Suprapubic skin (tissue), 4 donors: ENCODE measurements around the gene GAST.

ENCODE experiments used
- EP300 ChIP-seq: sonication (generic); formaldehyde crosslinking; IDR thresholded peaks from one replicate; pipeline ENCODE4 v1.6.1; 2017; ENCODE audit warnings: antibody characterized with exemption
- POLR2AphosphoS5 ChIP-seq, 3 donors: sonication (generic); formaldehyde crosslinking; IDR thresholded peaks; one replicate each; pipeline ENCODE4 v1.6.1; 2017; ENCODE audit warnings: antibody characterized with exemption in 3 of 3
- TF ChIP-seq, protein P1 (sequence below), 2 donors: fragments of 200-600 bp in 1 of 2; fragments of 450-650 bp in 1 of 2; sonication (generic) in 1 of 2; IDR thresholded peaks; one replicate each; pipeline ENCODE4 v1.5.1; 2016 to 2019; ENCODE audit warnings: antibody characterized with exemption in 2 of 2, mild to moderate bottlenecking in 1 of 2, moderate library complexity in 1 of 2

DNA sequence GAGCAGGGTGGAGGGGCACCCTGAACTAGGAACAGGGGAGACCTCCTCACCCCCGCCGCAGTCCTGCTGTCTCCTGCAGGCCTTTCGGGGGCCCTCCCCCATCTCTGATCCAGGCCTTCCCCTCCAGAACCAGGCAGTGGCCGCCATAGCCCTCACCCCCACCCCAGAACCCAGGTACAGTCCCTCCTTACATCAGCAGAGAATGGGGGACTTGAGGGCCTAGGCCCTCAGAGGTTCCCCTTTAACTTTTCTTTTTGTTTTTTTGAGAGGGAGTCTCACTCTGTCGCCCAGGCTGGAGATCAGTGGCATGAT lies 26.6 kb downstream of the GAST start:
- TF ChIP-seq, protein P1, sequence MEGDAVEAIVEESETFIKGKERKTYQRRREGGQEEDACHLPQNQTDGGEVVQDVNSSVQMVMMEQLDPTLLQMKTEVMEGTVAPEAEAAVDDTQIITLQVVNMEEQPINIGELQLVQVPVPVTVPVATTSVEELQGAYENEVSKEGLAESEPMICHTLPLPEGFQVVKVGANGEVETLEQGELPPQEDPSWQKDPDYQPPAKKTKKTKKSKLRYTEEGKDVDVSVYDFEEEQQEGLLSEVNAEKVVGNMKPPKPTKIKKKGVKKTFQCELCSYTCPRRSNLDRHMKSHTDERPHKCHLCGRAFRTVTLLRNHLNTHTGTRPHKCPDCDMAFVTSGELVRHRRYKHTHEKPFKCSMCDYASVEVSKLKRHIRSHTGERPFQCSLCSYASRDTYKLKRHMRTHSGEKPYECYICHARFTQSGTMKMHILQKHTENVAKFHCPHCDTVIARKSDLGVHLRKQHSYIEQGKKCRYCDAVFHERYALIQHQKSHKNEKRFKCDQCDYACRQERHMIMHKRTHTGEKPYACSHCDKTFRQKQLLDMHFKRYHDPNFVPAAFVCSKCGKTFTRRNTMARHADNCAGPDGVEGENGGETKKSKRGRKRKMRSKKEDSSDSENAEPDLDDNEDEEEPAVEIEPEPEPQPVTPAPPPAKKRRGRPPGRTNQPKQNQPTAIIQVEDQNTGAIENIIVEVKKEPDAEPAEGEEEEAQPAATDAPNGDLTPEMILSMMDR (IDR thresholded peaks at IDR 0.05) = no peak
- TF ChIP-seq POLR2AphosphoS5 (IDR thresholded peaks at IDR 0.05) = no peak
- TF ChIP-seq EP300 = no peak
